Adipose tissue (tissue), 3 donors: ENCODE results near the gene EPB41L1. TPM values are rescaled to one million over a fixed set of nuclear protein-coding genes. Genes with fewer than 3 reads are reported as not detected.

Experiments used
- H3K27ac ChIP-seq: one replicate; pipeline ENCODE4 v1.5.1; 2013; ENCODE audit warnings: low read depth, low read length
- WGBS, 3 donors: extraction: QIAGEN DNeasy Blood & Tissue Kit; methylation state at CpG; one replicate each; pipeline ENCODE4 v1.1.7; 2013; 5-methylcytosine and 5-hydroxymethylcytosine counted together
- polyA plus RNA-seq, 3 donors: library from polyadenylated mRNA; stranded (reverse); fragments of 200-250 nt; gene quantifications; one replicate each; pipeline ENCODE4 v1.2.3, GENCODE V29; 2013
- donor health status: healthy with polysubstance abuse.
- donor health status: Bipolar disorder and iron deficiency.
- donor health status: healthy.

EPB41L1 gene
- polyA plus RNA-seq, 3 donors, result 13.8 to 28.8 (median 28.3) TPM

DNA sequence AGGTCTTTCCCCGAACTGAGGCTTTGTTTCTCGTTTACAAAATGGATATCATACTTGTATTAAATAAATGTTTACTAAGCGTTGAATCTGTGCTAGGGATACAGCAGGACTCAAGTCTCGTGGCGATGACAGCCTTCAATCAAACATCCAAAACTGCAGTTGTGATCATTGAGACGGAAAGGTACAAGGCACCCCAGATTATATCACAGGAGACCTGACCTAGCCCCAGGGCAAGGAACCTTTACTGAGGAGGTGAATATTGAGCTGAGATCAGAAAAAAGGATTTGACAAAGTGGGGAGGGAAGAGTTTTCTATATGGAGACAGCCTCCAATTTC, 82.2 kb downstream of the EPB41L1 start:
- WGBS, 3 donors, result 0 to 1% (median 1%) methylated on average over 6 of the region's 6 CpGs
- H3K27ac ChIP-seq, result no peak overlapping the region

DNA sequence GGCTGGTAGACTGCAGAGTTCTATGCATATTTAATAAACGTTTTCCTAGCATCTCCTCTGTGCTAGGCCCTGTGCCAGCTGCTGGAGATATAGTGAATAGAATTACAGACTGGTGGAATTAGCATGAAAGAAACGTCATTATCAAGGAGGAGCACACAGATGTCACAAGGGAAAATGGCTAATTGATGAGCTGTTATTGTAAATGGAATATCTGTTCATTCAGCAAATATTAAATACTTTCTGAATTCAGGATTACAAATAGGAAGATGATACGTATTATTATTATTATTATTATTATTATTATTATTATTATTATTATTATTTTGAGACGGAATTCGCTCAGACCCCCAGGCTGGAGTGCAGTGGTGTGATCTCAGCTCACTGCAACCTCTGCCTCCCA, 82.9 kb downstream of the EPB41L1 start:
- H3K27ac ChIP-seq, result no peak overlapping the region
- 54 to 70% (median 67%) methylated on average over 5 of the region's 5 CpGs for WGBS, 3 donors

DNA sequence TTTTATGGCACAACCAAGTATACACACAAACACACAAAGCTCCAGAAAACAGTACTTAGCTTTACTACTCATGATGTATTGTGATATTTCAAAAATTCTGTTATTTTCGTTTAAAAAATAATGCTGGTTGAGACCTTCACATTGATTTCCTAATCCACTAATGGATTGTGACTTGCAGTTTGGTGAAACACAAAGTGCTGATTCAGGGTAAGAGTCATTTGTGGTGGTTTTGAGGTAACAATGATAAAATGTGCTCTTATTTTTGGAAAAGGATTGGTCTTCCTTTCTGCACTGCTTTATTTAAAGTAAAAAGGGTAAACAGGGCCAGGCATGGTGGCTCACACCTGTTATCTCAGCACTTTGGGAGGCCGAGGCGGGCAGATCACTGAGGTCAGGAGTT, 83.6 kb downstream of the EPB41L1 start:
- no peak overlapping the region for H3K27ac ChIP-seq
- WGBS, 3 donors, result 86 to 88% (median 87%) methylated on average over 3 of the region's 3 CpGs

DNA sequence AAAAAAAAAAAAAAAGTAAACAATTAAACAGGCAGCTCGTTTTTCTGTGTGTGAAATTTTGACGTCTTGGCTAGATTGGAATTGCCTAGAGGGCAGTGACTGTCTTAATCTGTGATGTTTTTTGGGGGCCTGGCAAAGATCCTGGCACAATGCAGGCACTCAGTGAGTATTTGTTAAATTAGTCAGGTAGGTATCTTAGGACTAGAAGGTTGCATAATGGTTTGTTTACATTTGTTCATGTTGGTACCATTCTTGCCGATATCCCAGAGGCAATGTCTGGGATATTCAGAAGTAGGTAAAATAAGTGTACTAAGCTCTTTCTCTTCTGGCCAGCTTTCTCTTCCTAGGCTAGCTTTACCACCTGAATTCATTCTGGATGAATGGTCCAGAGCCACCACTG, 84.2 kb downstream of the EPB41L1 start:
- 51 to 73% (median 67%) methylated on average over 3 of the region's 3 CpGs for WGBS, 3 donors
- H3K27ac ChIP-seq, result no peak overlapping the region

DNA sequence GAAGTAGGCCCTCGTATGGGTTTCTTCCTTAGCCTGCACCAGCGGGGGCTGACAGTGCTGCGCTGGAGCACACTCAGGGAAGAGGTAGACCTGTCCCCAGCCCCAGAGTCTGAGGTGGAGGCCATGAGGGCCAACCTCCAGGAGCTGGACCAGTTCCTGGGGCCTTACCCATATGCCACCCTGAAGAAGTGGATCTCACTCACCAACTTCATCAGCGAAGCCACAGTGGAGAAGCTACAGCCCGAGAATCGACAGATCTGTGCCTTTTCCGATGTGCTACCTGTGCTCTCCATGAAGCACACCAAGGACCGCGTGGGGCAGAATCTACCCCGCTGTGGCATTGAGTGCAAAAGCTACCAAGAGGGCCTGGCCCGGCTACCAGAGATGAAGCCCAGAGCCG, 85.5 kb downstream of the EPB41L1 start:
- H3K27ac ChIP-seq, result no peak overlapping the region
- WGBS, 3 donors, result 92 to 96% (median 95%) methylated on average over 12 of the region's 12 CpGs

DNA sequence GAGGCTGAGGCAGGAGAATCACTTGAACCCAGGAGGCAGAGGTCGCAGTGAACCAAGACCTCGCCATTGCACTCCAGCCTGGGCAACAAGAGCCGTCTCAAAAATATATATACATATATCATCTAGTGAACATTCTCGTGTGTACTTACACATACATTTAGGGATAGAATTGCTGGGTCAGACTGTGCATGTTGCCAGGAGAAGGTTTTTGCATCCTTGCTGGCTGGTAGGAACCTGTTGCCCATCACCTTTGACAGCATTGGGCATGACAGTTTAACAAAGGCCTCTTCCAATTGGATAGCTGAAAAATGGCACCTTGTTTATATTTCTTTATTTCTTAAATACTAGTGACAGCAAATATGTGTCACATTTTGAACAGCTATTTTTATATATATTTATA, 87.1 kb downstream of the EPB41L1 start:
- H3K27ac ChIP-seq, result no peak overlapping the region
- 90 to 92% (median 91%) methylated on average over 4 of the region's 4 CpGs for WGBS, 3 donors

DNA sequence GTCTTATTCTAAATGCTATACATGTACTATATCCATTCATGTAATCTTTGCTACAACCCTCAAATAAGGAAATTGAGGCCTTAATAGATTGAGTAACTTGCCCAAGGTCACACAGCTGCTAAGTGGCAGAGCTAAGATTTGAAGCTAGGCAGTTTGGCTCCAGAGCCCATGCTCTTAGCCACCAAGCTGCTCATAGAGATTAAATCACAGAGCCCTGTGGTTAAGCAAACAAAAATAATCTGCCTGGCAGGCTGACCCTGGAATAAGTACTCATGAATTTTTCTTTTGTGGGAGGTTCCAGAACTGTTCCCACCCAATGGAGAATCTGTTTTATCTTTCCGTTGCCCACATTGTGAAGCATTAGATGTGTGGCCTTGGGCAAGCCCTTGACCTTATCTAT, 89.2 kb downstream of the EPB41L1 start:
- no peak overlapping the region for H3K27ac ChIP-seq
- 58 to 94% (median 72%) methylated on average over 1 of the region's 1 CpG for WGBS, 3 donors

DNA sequence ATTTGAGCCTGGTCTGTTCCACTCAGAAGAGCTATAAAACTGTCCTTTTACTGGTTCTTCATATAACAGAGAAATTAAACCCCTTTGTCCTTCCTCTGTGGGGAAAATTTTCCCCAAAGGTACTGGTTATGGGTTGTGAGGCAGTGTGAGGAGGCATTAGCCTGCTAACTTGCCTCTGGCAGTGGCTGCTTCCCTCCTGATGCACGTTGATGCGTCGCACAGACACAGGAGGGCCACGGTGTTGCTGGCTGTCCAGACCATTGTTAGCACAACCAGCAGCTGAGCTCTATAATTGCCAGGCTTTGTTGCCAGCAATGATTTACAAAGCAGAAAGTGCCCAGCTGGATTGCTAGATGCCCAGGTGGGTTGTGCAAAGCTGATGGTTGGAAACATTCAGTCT, 91.9 kb downstream of the EPB41L1 start:
- WGBS, 3 donors, result 87 to 91% (median 87%) methylated on average over 4 of the region's 4 CpGs
- no peak overlapping the region for H3K27ac ChIP-seq

DNA sequence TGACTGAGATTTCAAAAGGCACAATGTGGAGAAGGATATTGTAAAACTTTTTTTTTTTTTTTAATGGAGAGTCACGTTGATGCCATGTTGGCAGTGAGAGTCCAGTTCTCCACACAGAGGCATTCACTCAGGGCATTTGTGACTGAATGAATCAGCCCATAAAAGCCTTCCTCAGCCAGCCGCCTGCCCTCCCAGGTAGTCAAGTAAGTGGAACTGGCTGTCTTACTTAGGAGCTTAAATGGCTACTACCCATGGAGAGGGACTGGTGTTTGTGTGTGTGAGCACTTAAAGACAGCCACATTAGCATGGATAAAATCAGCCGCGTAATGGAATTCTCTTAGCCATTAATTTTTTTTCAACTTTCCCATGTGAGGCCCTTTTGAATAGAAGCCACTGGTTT, 94.3 kb downstream of the EPB41L1 start:
- WGBS, 3 donors, result 82 to 90% (median 84%) methylated on average over 4 of the region's 4 CpGs
- no peak overlapping the region for H3K27ac ChIP-seq

DNA sequence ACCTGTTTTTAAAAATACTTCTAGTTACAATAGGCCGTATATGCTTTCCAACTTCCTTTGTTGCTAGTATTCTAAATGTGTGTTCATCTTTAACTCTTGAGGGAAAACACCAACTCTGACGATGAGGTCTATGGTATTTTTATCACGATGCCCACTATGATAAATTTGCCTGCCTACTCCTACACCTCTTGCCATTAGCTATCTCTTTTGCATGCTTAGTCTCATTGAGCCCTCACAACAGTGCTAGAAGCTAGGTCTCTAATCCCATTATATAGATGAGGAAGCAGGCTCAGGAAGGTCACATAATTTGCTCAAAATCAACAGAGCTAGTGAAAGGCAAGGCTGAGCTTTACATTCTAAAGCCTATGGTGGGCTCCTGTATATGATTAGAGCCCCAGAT, 94.9 kb downstream of the EPB41L1 start:
- no peak overlapping the region for H3K27ac ChIP-seq
- WGBS, 3 donors, result 72 to 84% (median 79%) methylated on average over 3 of the region's 3 CpGs

DNA sequence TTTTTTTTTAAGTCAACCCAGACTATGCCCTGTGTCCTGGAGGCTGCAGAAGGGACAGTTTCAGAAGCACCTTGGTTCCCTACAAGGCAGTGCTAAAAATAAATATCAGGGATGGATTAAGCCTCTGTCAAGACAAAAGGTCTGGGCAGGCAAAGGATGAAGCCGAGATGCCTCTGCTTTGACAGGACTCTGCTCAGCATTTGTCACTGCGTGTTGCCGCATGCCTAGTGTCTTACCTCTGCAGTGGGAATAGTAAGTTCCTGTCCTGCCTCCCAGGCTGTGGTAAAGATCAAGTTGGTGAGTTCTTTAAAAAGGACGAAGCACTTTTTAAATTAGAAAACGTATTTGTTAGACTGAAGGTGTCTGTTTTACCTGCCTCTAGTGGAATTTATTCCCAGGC, 96.9 kb downstream of the EPB41L1 start:
- no peak overlapping the region for H3K27ac ChIP-seq
- 93 to 96% (median 93%) methylated on average over 5 of the region's 5 CpGs for WGBS, 3 donors

DNA sequence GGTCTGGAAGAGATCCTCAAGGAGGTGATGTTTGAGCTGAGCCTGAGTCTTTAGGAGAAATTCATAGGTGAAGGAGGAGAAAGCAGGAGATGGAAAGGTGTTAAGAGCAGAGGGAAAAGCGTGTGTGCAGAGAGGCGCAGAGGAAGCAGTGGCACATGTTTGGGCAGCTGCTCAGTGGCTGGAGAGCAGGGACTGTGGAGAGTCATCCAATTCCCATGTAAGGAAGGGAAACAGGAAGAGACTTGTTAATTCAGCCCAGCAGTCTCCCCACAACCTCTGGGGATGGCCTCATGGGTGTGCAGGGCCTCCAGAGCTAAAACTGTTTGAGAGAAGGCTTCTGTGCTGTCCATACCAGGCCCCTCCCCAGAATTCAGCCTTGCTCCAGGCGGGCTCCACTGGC, 98.0 kb downstream of the EPB41L1 start:
- H3K27ac ChIP-seq, result no peak overlapping the region
- 93 to 98% (median 96%) methylated on average over 3 of the region's 3 CpGs for WGBS, 3 donors

DNA sequence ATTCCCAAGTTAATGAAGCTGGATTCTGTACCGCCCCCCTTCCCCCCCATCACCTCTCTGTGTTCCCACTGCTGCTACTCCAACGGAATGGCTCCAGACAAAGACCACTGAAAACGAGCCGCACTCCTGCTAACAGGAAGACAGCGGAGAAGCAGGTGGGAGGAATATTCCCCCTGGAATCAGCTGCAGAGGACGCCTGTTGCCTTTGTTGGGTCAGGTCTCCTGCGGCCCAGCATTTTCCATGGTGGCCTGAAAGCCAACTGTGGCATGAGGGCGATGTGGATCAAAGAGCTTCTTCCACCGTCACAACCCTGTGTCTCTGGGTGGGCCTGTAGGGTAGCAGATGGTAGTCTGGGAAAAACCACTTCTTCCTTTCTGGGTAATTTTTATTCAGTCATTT, 98.5 kb downstream of the EPB41L1 start:
- H3K27ac ChIP-seq, result no peak overlapping the region
- 91 to 94% (median 93%) methylated on average over 9 of the region's 9 CpGs for WGBS, 3 donors

DNA sequence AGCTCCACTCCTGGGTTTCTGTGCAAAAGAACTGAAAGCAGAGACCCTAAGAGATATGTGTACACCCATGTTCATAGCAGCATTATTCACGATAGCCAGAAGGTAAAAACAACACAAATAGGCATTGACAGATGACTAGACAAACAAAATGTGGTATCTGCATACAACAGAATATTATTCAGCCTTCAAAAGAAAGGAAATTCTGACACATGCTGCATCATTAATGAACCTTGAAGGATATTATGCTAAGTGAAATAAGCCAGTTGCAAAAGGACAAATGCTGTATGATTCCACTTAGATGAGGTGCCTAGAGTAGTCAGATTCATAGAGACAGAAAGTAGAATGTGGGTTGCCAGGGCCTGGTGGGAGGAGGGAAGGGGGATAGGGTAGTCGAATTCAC, 99.5 kb downstream of the EPB41L1 start:
- WGBS, 3 donors, result 68 to 81% (median 78%) methylated on average over 2 of the region's 2 CpGs
- H3K27ac ChIP-seq, result no peak overlapping the region

DNA sequence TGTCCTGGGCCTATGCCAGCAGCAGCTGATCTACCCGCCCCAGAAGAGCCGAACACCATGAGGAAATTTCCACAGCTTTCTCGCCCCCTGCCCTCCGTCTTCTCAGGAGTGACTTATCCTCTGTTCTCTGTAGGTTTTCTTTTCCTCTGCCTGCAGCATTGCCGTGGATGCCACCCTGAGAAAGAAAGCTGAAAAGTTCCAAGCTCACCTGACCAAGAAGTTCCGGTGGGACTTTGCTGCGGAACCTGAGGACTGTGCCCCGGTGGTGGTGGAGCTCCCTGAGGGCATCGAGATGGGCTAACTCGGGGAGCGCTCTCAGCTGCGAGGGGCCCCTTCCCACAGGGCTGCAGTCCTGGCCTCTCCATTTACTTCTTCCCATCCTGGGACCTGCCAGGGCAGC, 100.9 kb downstream of the EPB41L1 start:
- WGBS, 3 donors, result 93 to 97% (median 95%) methylated on average over 12 of the region's 12 CpGs
- no peak overlapping the region for H3K27ac ChIP-seq

DNA sequence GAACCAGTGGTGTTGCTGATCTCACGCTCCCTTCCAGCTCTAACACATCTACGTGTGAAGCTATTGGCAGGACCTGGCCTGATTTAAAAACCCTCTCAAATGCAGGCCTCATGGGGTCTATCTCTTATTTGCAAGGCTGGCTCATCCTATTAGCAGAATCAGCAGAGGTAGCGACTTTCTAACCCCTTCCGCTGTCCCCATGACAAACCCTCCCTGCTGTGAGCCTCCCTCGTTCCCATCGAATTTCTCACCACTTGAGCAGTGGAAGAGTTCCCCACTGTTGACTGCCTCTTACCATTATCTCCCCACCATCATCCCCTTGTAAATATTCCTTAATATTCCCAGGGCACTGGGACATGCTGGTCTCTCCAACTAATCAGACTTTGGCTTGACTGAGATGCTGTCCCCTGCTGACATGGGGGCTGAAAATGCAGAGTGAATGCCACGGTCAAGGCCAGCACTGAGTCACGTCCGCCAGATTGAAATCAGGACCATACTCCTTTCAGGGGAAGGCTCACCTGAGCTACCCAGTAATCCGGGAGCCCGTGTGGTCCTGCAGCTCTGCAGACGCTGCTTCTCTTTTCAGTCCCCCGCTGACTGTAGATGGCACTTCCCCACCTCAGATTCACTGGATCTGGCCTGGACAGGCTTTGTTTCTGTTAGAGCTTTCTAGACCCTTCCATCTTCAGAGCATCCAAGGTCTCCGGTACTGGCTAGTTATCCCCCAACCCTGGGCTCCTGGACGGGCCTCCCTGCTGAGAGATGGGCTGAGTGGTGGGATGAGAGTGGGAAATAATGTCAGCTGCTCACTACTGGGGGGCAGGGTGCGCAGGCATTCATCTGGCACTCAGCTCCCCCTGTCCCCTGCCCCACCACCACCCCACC, 104.9 kb downstream of the EPB41L1 start:
- 64 to 71% (median 66%) methylated on average over 16 of the region's 16 CpGs for WGBS, 3 donors
- H3K27ac ChIP-seq, result no peak overlapping the region

DNA sequence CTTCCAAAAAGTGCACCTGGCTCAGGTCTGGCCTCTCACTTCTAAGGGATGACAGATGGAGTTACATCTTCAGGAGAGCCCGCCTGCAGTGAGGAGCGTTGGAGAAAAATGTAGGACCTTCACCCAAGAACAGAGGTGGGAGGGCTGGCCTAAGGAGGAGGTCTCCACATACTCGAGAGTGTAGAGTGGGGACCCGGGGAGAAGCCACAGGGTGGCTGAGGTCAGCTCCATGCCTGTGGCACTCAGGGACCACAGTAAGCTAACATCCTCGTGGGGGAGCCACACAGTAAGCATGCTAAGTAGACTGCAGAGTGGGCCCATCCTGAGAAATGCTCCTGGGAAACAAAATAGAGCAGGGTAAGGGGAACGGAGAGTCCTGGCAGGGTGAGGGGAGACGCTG, 105.8 kb downstream of the EPB41L1 start:
- no peak overlapping the region for H3K27ac ChIP-seq
- 63 to 70% (median 69%) methylated on average over 7 of the region's 7 CpGs for WGBS, 3 donors

DNA sequence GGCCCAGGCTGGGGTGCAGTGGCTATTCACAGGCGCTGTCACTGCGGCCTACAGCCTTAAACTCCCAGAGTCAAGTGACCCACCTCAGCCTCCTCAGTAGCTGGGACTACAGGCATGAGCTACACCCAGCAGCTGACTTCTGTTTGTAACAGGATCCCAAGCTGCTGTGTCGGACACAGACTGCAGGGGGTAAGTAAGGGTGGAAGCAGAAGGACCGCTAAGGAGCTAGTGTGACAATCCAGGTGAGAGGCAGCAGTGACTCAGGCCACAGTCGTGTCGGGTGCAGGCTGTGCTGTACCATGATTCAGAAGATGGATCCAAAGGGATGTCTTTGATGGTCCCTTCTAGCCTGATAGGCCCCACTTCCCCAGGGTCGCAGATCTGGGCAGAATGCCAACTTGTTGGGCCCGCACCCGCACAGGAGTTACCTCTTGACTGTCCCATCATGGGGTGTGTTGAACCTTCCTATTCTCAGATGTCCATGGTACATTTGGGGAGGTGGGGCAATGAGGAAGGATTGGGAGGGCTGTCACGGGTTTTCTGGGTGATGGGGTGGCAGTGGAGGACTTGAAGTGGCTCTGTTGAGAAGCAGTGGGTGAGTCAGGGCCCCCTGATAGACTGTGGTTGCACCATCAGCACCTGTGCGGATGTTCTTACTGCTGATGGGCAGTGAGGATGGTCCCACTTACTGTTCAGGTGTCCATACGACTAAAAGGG, 107.0 kb downstream of the EPB41L1 start:
- 82 to 84% (median 83%) methylated on average over 12 of the region's 12 CpGs for whole genome bisulfite sequencing, 3 donors
- H3K27ac ChIP-seq, result no peak overlapping the region

DNA sequence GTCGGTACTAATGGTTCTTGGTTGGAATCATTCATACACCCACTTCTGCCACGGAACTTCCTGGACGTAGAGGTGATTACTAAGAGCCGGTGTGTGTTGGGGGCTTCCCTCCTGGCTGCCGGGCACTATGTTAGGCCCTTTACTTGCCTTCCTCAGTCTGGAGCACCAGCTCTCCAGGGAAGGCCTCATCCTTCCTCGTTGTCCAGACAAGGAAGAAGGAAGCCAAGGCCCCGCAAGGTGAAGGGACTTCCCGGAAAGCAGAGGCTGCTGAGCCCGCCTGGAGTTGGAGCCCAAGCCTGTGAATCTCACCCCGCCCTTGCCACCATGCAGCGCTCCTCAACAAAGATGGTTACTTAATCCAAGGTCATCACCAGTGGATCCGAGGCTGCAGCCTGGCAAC, 107.9 kb downstream of the EPB41L1 start:
- no peak overlapping the region for H3K27ac ChIP-seq
- WGBS, 3 donors, result 77 to 84% (median 80%) methylated on average over 12 of the region's 12 CpGs
